Endothelial cell of umbilical vein (primary cell): ENCODE measurements around the gene CHGA. TPM values are rescaled to one million over a fixed set of nuclear protein-coding genes. Genes with fewer than 3 reads are reported as not detected.

ENCODE experiments used
- BruUV-seq: library from RNA; stranded (reverse); fragments of 400-500 nt; replicated peaks from 2 replicates; lab custom pipeline; 2021; lab: Mats Ljungman, UMichigan
- CTCF ChIA-PET: fragments of 300-600, 350-600 bp; sonication (Branson Sonifier 250); formaldehyde crosslinking; loops from one replicate; lab custom pipeline; 2021; ENCODE audit warnings: antibody characterized with exemption, inconsistent platforms; lab: Charles Lee
- POLR2A ChIA-PET: fragments of 300-600, 350-600 bp; sonication (Branson Sonifier 250); formaldehyde crosslinking; loops from one replicate; lab custom pipeline; 2021; ENCODE audit warnings: antibody characterized with exemption, inconsistent platforms; lab: Charles Lee
- DNase-seq: peaks from one replicate; pipeline ENCODE4 v3.0.0-alpha.2; 2011; ENCODE audit warnings: low read depth, low spot score
- FAIRE-seq: peaks from 2 replicates; lab custom pipeline; 2011; peaks lifted over from hg19 to GRCh38; lab: Jason Lieb, UNC
- H2AFZ ChIP-seq: 2 replicates; pipeline ENCODE4 v1.6.0; 2012; ENCODE audit warnings: low read depth, low read length, control low read depth, inconsistent platforms
- H3K27ac ChIP-seq: 2 replicates; pipeline ENCODE4 v1.5.1; 2011; ENCODE audit warnings: low read depth, mild to moderate bottlenecking, control low read depth, low read length, moderate library complexity; ENCODE audit not compliant: insufficient read depth
- H3K27me3 ChIP-seq, 2 experiments: 2 replicates each; pipeline versions ENCODE4 v1.6.0 to v1.6.1; 2011; ENCODE audit warnings: low read length in 2 of 2, mixed read lengths in 1 of 2; ENCODE audit not compliant: control insufficient read depth in 2 of 2, insufficient read depth in 2 of 2
- H3K36me3 ChIP-seq, 2 experiments: 2 replicates in 1 of 2; 3 replicates in 1 of 2; pipeline ENCODE4 v1.5.1; 2011; ENCODE audit warnings: low read length in 2 of 2, mild to moderate bottlenecking in 1 of 2, moderate library complexity in 1 of 2; ENCODE audit not compliant: control insufficient read depth in 2 of 2, insufficient read depth in 2 of 2; ENCODE audit errors: extremely low read depth in 1 of 2
- H3K4me1 ChIP-seq: 3 replicates; pipeline ENCODE4 v1.5.1; 2011; ENCODE audit warnings: mild to moderate bottlenecking, low read length; ENCODE audit not compliant: control insufficient read depth, insufficient read depth; ENCODE audit errors: extremely low read depth
- H3K4me2 ChIP-seq: 2 replicates; pipeline ENCODE4 v1.6.1; 2011; ENCODE audit warnings: low read length, control low read depth, mixed read lengths; ENCODE audit not compliant: insufficient read depth
- H3K4me3 ChIP-seq, 3 experiments: fragments of 200-600 bp in 1 of 3; sonication (generic), shearing (Covaris generic) in 1 of 3; replicated peaks in 1 of 3; 2 replicates each; pipeline ENCODE4 v1.5.1; 2011 to 2016; ENCODE audit warnings: control low read depth in 3 of 3, low read length in 3 of 3, mild to moderate bottlenecking in 2 of 3, inconsistent platforms in 1 of 3, low read depth in 1 of 3, moderate library complexity in 1 of 3; ENCODE audit not compliant: insufficient read depth in 1 of 3
- H3K79me2 ChIP-seq: 2 replicates; pipeline ENCODE4 v1.6.0; 2012; ENCODE audit warnings: low read length, inconsistent platforms; ENCODE audit not compliant: control insufficient read depth, insufficient read depth
- H3K9ac ChIP-seq: replicated peaks from 2 replicates; pipeline ENCODE3; 2011; ENCODE audit warnings: low read length, control low read depth; ENCODE audit not compliant: insufficient read depth; ENCODE audit errors: extremely low read depth
- H3K9me1 ChIP-seq: replicated peaks from 3 replicates; pipeline ENCODE4 v1.6.0; 2011; ENCODE audit warnings: mild to moderate bottlenecking, low read length; ENCODE audit not compliant: control insufficient read depth, insufficient read depth; ENCODE audit errors: extremely low read depth
- H3K9me3 ChIP-seq: replicated peaks from 2 replicates; pipeline ENCODE4 v1.5.1; 2012; ENCODE audit warnings: low read length, inconsistent platforms; ENCODE audit not compliant: control insufficient read depth, insufficient read depth
- H4K20me1 ChIP-seq: replicated peaks from 2 replicates; pipeline ENCODE3; 2011; ENCODE audit warnings: mild to moderate bottlenecking, low read length; ENCODE audit not compliant: control insufficient read depth, insufficient read depth; ENCODE audit errors: extremely low read depth
- EZH2 ChIP-seq: IDR thresholded peaks from 2 replicates; pipeline ENCODE4 v1.6.1; 2012; ENCODE audit warnings: borderline replicate concordance, low read depth, mild to moderate bottlenecking, moderate library complexity, low read length, inconsistent platforms; ENCODE audit not compliant: severe bottlenecking
- FOS ChIP-seq: IDR thresholded peaks from 2 replicates; pipeline ENCODE4 v1.6.1; 2011; ENCODE audit warnings: mild to moderate bottlenecking, low read length, moderate library complexity, borderline replicate concordance; ENCODE audit not compliant: insufficient read depth
- GATA2 ChIP-seq: IDR thresholded peaks from 2 replicates; pipeline ENCODE4 v1.7.0; 2011; ENCODE audit warnings: low read depth, mild to moderate bottlenecking, moderate library complexity, mixed read lengths, low read length; ENCODE audit not compliant: insufficient read length, insufficient read depth
- JUN ChIP-seq: IDR thresholded peaks from 2 replicates; pipeline ENCODE4 v1.6.1; 2011; ENCODE audit warnings: borderline replicate concordance, low read depth; ENCODE audit not compliant: insufficient read length, insufficient read depth
- MAX ChIP-seq: IDR thresholded peaks from 2 replicates; pipeline ENCODE4 v1.6.1; 2011; ENCODE audit not compliant: insufficient read depth, insufficient read length
- MYC ChIP-seq: IDR thresholded peaks from one replicate; pipeline ENCODE4 v1.6.1; 2011; ENCODE audit warnings: mild to moderate bottlenecking, low read depth, low read length
- POLR2A ChIP-seq: IDR thresholded peaks from 2 replicates; pipeline ENCODE4 v1.6.1; 2012; ENCODE audit warnings: low read depth, mild to moderate bottlenecking, control low read depth, low read length
- POLR2AphosphoS5 ChIP-seq: IDR thresholded peaks from 2 replicates; pipeline ENCODE4 v1.6.1; 2012; ENCODE audit warnings: low read depth, mild to moderate bottlenecking, control low read depth, low read length, moderate library complexity; ENCODE audit not compliant: insufficient read depth
- dilution Hi-C: fragments of 300-500 bp; cut with MboI; formaldehyde crosslinking; loops from one replicate; pipeline ENCODE4 v1.15.0; 2019; ENCODE audit warnings: low sequenced_read_pairs; ENCODE audit not compliant: extremely low pct_ligation_motif_present
- intact Hi-C: fragments of 100-400 bp; cut with micrococcal nuclease; formaldehyde crosslinking; loops from one replicate; pipeline ENCODE4 v1.10.0; 2022
- polyA plus RNA-seq, 4 experiments: library from polyadenylated mRNA; depleted of rRNA in 3 of 4; stranded (reverse) in 3 of 4; unstranded in 1 of 4; fragments of >200 nt; gene quantifications; 2 replicates each; pipeline versions ENCODE4 v1.2.1 to v1.2.3, GENCODE V29; 2011 to 2012; ENCODE audit warnings: missing spikeins in 1 of 4
- total RNA-seq: library from RNA; stranded (reverse); gene quantifications from 2 replicates; pipeline ENCODE4 v1.2.3, GENCODE V29; 2021

The CHGA gene
- total and polyA plus RNA-seq, 2 donors (not counting 3 experiments of a cell fraction or from before 2014, with no cell fraction given) = not detected

GRCh38 chr14:92978229-92979021 lies 55.5 kb downstream of the CHGA start:
- Histone ChIP-seq H3K9ac (no peak overlapping the region), H3K4me3 (no peak overlapping the region), H2AFZ (no peak overlapping the region), H3K9me3 (no peaks in the 10 kb centered on the region), H3K9me1 (no peaks in the 10 kb centered on the region), H3K4me1 (no peaks in the 10 kb centered on the region), H3K4me2 (no peak overlapping the region), H3K36me3 (no peaks in the 10 kb centered on the region), H3K27me3 (no peaks in the 10 kb centered on the region), H3K27ac (no peak overlapping the region), H3K79me2 (no peaks in the 10 kb centered on the region), H4K20me1 (no peaks in the 10 kb centered on the region)
- no peak for FAIRE-seq
- TF ChIP-seq FOS (no peak), JUN (no peak), EZH2 (no peak), POLR2AphosphoS5 (no peak), MAX (no peak), POLR2A (no peak)
- no peak for DNase-seq
- intact Hi-C loops = no loop called here
- BruUV-seq = no TSS peak
- ChIA-PET CTCF (no interaction called here), POLR2A (no interaction called here)
- dilution Hi-C loops = no loop called here

- ChIA-PET CTCF (no interaction called here), POLR2A (no interaction called here)
- no peak overlapping the region for H2AFZ ChIP-seq
- dilution Hi-C loops = no loop called here
- H3K27ac ChIP-seq = no peak overlapping the region
- no TSS peak for BruUV-seq
- H3K9me1 ChIP-seq = no peaks in the 10 kb centered on the region
- TF ChIP-seq POLR2A = no peak
- no peak for TF ChIP-seq EZH2
- no peak for TF ChIP-seq MAX
- no peak for TF ChIP-seq JUN
- TF ChIP-seq POLR2AphosphoS5 = no peak
- TF ChIP-seq GATA2 = no peak
- no peak for TF ChIP-seq MYC
- TF ChIP-seq FOS = no peak
- H3K4me1 ChIP-seq = no peaks in the 10 kb centered on the region
- H3K9me3 ChIP-seq = no peaks in the 10 kb centered on the region
- H4K20me1 ChIP-seq = no peaks in the 10 kb centered on the region
- H3K4me2 ChIP-seq = no peak overlapping the region
- intact Hi-C loops = no loop called here
- no peak for DNase-seq
- H3K9ac ChIP-seq = no peak overlapping the region
- H3K36me3 ChIP-seq = no peaks in the 10 kb centered on the region
- no peaks in the 10 kb centered on the region for H3K79me2 ChIP-seq
- FAIRE-seq = no peak
- no peak overlapping the region for H3K4me3 ChIP-seq
- H3K27me3 ChIP-seq = no peaks in the 10 kb centered on the region
Observed at GRCh38 chr14:92980866-92981265, 57.9 kb downstream of the CHGA start.
